HG02840 (cell line): ENCODE data around the gene TXK.

Source experiments
- ATAC-seq: cut with Tn5 transposase; IDR thresholded peaks from one replicate; pipeline ENCODE4 v1.9.1; 2021; ENCODE audit warnings: mild to moderate bottlenecking, moderate library complexity, moderate number of reproducible peaks; ENCODE audit not compliant: unreplicated experiment, low FRiP score

Gene TXK

DNA sequence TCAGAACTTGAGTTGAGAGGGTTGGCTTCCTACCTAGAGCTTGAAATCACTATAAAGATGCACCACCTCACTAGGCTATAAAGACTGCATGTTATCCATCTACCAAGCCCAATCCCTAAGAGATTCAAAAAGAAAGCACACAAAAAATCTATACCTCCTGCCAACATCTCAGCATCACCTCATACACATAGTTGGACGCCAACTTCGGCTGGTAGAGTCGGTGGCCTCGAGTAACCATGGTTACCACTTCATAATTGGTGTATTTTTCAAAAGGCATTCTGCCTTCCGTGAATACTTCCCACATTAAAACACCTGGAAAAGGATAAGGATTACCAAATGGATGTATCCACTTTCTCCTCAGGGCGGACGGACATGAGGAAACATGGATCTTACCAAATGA lies 4.5 kb upstream of the TXK start:
- ATAC-seq: no peak

DNA sequence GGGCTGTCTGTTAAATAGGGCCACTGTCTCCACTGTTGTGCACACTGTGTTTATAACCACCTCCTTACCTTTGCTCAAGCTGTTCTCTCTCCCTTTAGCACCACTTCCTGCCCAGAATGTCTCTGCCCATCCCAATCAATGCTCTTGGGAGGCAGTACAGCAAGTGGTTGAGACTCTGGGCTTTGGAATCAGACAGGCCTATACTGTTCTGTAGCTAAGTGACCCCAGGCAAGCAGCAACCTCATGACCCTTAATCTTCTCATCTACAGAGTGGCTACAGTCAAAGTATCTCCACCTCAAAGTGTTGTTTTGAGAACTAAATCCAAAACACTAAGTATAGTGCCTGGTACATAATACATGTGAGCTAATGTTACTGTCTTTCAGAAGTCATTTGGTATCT lies 3.8 kb upstream of the TXK start:
- ATAC-seq: no peak

DNA sequence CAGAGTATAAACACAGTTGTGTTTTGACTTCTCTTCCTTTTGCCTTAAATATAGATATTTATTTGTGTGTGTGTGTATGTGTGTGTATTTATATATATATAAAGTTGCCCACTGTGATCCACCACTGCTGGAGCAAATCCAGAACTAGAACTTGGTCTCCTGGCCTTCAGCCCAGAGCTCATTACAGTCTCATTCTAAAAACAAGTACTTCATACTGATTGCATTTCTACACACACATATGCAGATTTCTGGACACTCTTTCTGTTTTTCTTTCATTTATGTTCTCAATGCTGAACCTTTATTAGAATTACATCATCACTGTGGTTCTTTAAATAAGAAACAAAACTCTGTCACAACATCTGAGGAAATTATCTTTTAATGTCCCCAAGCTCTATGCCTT lies 381 bp downstream of the TXK start:
- ATAC-seq: no peak

DNA sequence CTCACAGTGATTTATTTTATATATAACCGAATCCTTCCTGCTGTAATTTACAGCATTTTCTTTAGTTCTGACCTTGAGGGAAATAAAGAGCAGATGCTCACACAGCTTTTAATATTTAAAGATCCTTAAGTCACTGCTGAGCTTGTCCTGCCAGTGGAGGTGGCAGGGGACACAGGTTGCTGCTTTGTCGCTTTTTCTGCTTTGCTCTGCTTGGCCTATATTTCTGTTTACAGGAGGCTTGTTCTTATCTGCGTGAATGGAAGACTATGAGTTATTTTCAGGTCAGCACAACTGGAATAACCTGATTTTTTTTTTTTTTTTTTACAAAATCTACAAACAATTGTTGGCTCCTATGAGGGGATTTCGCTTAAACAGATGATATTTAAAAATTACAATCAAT lies 2.3 kb downstream of the TXK start:
- no peak for ATAC-seq

DNA sequence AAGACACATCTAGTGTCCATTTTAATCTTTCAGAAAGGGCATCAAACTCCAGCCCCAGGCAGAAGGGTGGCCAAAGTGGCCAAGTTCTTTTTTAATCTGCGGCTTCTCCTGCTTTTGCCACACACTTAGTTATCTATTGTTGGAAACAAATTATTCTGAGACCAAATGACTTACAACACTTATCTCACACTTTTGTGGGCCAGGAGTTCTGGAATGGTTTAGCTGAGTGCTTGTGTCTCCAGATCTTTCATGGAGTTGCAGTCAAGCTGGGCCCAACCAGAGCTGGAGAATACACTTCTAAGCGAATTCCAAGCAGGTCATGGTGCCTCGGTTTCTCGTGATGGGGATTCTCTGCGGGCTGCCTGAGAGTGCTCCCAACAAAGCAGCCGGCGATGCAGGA lies 4.0 kb downstream of the TXK start:
- ATAC-seq: no peak

DNA sequence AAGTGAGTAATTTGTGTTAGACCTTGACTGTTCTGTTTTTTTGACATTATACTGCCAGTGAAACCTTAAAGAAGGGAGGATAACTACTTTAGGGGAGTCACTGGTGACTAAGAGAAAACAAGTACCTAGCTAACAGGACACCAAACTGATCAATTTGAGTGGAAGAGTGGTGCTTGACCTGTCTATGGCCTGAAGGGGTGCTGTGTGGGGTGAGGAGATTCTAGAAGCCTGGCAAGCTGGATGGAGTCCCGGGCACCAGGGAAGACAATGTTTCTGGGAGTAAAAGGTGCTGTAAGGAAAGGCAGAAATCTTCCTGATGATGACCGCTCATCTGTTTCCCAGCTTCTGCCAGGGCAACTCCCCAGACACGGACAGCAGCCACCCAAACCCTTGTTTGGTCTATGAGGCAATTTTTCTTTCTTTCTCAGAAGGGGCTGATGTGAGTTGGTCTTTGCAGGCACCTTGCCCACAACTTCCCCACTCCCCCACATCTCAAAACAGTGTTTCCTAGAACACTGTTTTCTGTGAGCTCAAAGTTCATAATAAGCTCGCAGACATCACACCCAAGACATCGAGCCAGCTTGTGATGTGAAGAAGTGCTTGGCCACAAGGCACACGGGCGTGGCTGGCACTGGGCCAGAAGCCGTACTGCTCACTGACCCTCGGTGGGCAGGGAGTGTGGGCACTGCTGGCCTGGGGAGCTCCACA lies 4.6 kb downstream of the TXK start:
- ATAC-seq: no peak

DNA sequence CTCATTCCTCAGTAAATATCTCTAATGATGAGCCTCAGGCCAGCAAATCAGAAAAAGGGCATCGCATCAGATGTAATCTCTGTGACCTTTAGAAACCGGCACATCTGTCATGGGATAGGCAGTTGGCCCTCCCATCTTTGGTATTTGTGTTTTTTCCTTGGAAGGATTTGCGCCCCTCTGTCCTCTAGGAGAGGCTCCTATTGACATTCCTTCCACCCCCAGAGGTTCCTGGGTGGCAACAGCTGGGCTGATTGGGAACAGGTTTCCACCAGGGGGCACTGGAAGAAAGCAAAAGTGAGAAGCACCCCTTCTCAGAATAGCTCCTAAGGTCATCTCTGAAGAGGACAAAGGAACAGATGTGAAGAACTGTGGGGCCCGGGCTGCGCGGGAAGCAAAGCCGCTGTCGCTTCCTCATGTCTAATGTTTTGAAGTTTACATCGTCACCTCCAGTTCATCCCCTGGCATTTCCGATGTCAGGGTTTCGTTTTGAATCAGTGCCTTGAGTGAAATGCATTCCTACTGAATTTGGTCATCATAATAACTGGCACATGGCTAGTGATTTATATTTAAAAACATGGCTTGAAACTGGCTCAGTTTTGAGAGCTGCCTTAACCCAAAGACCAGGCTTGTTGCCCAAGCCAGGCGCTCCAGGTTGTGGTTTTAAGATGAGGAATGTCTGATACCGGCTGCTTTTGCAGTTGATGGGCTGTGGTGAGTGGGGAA lies 6.2 kb downstream of the TXK start:
- peak; percentile 92 for ATAC-seq

DNA sequence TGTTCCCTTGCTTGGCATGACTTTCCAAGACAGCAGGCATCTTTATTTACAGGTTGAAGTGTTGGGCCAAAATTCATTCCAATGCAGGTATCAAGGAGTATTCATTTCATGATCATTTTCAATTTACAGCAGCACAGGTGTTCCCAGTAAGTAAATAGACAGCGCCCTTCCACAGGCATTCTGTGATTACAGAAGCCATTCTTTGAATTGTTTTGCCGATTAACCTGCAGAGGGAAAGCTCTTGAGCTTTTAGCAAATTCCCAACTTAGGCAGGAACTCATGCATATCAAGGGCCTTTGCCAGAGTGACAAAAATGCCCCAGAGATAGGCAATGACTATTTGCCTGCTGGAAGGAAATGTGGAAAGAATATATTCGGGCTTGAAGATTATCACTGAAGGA lies 6.8 kb downstream of the TXK start:
- no peak for ATAC-seq

DNA sequence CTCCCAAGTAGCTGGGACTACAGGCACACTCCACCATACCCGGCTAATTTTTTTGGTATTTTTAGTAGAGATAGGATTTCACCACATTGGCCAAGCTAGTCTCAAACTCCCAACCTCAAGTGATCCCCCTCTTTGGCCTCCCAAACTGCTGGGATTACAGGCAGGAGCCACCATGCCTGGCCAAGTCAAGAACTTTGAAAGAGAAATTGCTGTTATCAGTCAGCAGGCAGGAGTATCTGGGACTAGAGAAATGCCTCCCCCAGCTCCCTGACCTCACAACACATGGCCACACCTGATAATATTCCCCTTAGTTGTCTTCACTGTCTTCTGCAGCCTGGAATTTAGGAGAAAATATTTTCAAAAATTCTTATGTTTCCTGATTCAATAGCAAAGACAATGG lies 7.4 kb downstream of the TXK start:
- no peak for ATAC-seq

DNA sequence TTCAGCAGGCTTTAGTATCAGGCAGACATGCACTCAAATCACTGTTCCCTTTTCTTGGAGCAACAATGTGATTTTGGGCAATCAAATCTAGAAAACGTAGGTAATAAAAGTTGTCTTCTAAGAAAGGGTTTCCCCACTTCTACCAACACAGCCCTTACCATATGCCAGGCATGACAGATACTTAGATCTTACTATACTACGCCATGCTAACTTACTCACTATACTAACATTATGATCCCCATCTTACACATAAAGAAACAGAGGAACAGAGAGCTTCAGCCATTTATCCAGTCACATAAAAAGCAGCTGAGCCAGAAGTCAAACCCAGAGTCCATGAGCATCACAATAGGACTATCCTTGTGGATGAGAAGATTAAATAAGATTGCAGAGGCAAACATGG lies 9.2 kb downstream of the TXK start:
- ATAC-seq: no peak

DNA sequence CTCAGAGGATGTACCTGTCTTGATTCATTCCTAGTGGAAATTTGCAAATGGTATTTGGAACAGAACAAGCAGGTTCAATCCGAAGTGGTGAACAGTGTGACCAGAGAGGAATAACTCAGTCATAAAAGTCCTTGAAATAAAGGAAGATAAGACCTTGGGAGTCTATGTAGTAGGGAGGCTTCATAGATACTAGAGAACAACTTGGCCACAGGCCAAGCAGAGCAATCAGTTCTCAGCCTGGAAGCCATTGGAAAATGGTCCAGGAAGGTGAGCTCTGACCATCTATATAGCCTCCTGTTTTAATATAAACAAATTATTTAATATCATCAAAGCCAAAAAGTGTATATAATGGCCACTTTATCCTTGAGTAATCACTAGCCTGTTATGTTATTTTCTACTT lies 11.3 kb downstream of the TXK start:
- ATAC-seq: no peak

DNA sequence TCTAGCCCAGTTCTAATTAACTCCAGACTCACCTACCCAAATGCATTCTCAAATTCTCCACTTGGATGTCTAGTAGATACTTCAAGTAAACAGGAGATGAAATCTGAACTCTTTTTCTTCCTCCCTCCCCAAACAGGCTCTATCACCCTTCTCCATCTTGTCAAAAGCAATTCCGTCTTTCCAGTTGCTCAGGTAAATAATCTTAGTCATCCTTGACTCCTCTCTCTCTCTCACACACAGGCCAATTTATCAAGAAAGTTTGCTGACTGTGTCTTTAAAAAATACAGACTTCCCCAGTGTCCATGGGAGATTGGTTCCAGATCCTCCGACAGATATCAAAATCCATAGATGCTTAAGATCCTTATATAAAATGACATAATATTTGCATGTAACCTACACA lies 12.9 kb downstream of the TXK start:
- no peak for ATAC-seq

DNA sequence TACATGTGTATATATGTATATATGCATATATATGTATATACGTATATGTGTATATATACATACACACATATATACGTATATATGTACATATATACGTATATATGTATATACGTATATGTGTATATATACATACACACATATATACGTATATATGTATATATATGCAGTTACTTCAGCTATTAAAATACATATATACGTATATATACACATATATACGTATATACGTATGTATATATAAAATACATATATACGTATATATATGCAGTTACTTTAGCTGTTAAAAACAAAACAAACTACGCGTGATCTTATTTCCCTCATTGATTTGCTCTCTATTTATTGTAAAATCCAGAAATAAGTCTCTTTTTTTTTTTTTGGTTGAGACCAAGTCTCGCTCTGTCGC lies 13.9 kb downstream of the TXK start:
- no peak for ATAC-seq

DNA sequence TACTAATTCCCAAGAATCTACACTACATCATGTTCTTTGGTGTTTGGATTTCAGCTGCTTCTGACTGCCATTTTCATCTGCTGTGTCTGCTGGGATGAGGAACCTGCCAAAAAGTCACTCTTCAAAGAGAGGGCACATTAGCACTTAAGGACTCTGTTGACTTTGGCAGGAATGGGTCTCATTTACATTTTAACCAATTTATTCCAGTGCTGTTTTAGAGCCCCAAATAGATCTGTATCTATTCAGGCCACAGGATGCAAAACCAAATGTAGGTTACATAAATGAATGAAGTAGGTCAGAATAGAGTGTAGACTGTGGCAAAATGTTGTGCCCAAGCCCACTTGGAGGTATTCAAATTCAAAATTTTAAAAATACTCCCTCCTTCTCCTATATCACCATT lies 14.4 kb downstream of the TXK start:
- ATAC-seq: no peak

DNA sequence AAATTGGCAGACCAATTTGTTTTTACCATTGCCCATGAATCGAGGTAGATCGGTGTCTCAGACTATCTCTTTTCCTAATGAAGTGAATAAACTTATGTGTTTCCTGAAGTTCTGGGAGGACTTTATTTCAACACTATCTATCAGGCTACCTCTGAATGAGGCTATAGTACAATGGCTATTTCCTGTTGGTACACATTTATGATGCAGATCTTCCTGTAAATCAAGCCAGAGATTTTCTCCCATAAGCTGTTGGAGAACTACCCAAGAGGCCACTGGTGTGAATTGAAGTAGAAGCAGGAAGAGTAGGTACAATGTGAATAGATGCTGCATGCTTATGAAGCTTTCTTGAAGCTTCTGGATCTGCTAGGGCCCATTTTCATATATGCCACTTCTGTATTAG lies 16.0 kb downstream of the TXK start:
- no peak for ATAC-seq

DNA sequence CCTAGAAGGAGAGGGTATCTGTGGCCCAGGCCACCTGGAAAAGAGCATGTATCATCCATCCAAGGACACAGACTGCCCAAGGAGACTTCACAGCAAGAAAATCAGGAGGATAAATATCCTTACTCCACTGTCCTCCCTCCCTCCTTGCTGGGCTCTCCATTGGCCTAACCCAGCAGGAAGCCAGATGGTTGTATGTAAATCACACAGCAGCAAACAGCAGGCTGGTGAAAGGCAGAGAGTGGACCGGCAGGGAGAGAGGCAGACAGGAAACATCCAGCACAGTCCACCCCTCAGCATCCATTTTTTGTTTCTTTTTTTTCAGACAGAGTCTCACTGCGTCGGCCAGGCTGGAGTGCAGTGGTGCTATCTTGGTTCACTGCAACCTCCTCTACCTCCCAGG lies 17.5 kb downstream of the TXK start:
- ATAC-seq: no peak

DNA sequence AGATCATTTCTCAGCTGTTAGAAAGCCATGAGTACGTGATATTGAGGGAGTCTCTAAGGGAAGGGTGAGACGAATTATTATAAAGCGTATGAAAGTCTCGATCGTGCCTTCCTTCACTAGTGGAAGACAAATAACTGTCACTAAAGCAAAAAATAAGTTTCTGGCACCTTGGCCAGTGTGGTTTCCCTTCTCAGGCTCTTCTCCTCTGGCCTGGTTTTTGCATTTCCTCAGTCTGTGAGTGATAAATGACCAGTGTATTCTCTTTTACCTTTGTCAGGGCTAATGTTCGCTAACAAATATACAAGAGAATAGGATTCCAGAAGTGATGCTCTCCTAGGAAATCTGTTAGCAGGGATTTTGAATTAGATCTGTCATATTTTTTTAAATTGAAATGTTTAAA lies 19.6 kb downstream of the TXK start:
- ATAC-seq: no peak

DNA sequence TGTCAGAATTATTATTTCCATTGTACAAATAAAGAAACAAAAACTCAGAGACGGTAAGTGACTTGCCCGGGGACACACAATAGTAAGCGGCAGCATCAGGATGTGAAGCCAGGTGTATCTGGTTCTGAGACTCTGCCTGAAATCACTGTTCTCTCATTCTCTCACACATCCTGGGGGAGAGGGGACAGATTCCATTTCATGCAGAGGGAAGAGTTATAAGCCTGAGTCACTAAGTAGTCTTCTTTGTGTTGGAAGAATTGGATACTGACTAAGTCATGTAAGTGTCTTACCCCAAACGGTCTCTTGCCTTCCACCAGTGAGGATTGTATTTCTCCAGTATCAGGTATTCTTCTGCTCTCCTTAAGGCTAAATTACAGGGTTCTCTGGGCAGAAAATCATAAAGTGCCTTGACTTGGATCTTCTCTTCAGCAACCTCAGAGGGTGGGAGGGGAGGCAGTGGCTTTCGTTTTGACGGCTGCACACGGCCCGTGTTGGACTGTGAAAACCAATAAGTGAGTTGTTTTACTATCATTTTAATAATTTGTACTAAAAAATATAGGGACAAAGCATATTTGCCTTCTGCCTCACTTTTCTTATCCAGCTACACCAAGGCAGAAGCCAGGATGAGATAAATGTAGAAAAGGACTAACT lies 21.9 kb downstream of the TXK start:
- no peak for ATAC-seq

DNA sequence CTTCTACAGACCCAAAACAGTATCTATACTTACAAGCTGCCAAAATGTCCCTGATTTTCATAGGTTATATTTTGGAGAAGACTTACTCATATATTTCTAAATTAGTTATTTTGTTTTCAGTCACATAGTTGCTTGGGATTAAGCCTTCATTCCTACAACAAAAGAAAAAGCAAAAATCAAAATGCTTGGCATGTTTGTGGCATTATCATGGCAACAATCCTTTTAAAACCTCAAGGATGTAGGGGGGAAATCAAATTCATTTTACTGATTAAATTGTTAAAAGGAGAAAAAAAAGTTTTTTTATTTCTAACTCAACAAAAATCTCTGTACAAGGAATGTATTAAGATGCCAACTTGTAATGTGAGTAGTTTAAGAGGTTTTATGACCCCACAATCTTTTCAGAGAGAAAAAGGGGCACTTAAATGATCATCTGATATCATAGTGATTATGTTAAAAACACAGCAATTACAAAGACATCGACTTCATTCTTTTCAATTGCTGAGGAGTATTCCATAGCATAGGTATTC lies 23.5 kb downstream of the TXK start:
- no peak for ATAC-seq

DNA sequence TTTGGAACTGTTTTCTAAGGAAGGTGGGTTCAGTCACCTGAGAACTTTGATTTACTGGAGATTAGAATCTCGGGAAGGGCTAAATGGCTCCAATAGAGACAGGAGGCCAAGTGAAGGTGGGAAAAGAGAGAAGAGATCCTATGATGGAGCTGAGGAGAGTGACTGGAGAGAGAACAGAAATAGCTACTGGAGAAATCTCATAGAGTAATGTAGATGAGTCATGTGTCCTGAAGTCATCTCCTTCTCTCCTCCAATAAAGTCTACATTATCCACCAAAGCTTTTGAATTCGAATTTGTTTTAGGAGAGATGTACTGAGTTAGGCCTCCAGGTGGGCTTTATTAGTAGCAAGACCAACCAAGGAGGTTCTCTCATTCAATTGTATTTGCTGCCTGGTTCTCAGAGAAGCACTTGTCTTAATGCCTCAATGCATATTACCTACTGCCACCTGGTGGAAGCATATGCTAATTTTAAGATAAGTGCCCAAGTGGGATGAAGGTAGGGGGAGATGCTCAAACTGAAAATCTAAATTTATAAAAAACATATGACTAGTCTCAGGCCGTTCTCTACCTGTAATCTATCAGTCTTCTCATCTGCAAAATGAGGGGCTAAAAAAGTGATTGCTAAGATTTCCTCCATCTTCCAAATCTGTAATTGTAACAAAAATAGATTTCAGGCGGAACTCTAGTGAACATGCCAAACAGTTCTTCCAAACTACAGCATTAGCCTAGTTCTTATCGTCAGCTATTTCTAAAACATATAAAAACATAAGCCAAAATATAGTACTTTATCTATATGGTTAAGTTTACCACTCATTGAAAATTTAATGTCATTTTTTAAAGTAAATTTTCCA lies 24.4 kb downstream of the TXK start:
- no peak for ATAC-seq
